ENCODE results near the gene CRYGC.

DNA sequence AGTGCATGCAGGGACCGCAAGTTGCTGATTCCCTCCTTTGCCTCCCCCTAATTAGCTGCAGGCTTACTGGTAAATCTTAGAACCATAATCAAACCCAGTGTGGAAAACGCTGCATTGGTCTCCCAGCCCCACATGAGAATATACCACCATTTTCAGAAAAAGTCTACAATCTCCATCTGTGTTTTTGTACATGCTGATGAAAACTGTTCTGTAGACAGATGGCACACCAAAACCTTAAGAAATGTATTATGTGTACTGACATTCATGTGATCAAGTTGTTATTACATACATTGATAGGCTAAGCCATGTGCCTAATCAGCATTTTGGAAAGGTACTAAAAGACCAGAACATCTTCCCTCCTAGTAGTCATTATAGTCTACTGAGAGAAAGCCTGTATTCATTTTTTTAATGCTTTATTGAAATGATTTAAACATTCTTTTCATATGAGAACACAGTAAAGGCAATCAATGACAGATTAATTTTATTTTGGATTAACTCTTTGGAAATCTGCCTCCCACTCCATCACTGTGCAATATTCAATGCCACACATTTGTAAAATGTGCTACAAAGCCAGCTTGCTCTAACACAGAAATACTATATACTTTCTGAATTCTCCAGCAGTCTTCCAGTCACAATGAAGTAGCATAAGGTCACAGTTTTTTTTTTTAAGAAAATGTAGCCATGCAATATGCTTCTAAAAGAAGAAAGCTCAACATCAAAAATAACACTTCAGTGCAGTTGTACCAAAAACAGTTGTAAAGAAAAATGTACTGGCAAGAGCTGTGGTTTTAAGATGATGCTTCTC lies 35.5 kb upstream of the CRYGC start:
- TF ChIP-seq, protein P1, sequence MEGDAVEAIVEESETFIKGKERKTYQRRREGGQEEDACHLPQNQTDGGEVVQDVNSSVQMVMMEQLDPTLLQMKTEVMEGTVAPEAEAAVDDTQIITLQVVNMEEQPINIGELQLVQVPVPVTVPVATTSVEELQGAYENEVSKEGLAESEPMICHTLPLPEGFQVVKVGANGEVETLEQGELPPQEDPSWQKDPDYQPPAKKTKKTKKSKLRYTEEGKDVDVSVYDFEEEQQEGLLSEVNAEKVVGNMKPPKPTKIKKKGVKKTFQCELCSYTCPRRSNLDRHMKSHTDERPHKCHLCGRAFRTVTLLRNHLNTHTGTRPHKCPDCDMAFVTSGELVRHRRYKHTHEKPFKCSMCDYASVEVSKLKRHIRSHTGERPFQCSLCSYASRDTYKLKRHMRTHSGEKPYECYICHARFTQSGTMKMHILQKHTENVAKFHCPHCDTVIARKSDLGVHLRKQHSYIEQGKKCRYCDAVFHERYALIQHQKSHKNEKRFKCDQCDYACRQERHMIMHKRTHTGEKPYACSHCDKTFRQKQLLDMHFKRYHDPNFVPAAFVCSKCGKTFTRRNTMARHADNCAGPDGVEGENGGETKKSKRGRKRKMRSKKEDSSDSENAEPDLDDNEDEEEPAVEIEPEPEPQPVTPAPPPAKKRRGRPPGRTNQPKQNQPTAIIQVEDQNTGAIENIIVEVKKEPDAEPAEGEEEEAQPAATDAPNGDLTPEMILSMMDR (conservative IDR thresholded peaks at IDR 0.05 in 1 of 2, IDR thresholded peaks at IDR 0.05 in 1 of 2; ENCODE audit: low read depth in 1 of 2, low read length in 2 of 2), result no peak
- TF ChIP-seq EZH2 (IDR thresholded peaks at IDR 0.05; ENCODE audit: low read length, missing control alignments), result no peak

Data from fibroblast of lung (primary cell).